ENCODE measurements around the gene CD8B. TPM values are rescaled to one million over a fixed set of nuclear protein-coding genes. Genes with fewer than 3 reads are reported as not detected.

CD8B gene
- total RNA-seq, 2 donors from 2014 or later: 0.81 to 1.8 TPM

GRCh38 chr2:86808315-86809161 lies 53.1 kb downstream of the CD8B start:
- ATAC-seq: peak; percentile 95 to 96
- DNase-seq: peak; percentile 84
- intact Hi-C loops (cut with DNase I): no loop called here

- peak; percentile 56 for DNase-seq
- ATAC-seq: peak; percentile 71 to 75
- intact Hi-C loops (cut with DNase I): no loop called here
Observed at GRCh38 chr2:86807468-86808275, 54.0 kb downstream of the CD8B start.

- no peak for ATAC-seq
- DNase-seq: no peak
- intact Hi-C loops (cut with DNase I): no loop called here
Observed at GRCh38 chr2:86807133-86807467, 54.6 kb downstream of the CD8B start.

- DNase-seq (no peak), ATAC-seq (no peak)
- intact Hi-C loops (cut with DNase I): no loop called here
Observed at GRCh38 chr2:86806059-86806857, 55.4 kb downstream of the CD8B start.

GRCh38 chr2:86800856-86801567 lies 60.7 kb downstream of the CD8B start:
- ATAC-seq: no peak
- no peak for DNase-seq
- intact Hi-C loops (cut with DNase I): no loop called here

- intact Hi-C loops (cut with DNase I): no loop called here
- ATAC-seq (no peak), DNase-seq (no peak)
Observed at GRCh38 chr2:86794861-86795260, 66.8 kb downstream of the CD8B start.

GRCh38 chr2:86793752-86794151 lies 67.9 kb downstream of the CD8B start:
- no peak for ATAC-seq

GRCh38 chr2:86791573-86791972 lies 70.1 kb downstream of the CD8B start:
- no peak for ATAC-seq
- DNase-seq: no peak
- intact Hi-C loops (cut with DNase I): no loop called here

More at GRCh38 chr2:86793752-86794151, 67.9 kb downstream of the CD8B start:
- intact Hi-C loops (cut with DNase I): no loop called here
- DNase-seq: no peak

- intact Hi-C loops (cut with DNase I): no loop called here
- DNase-seq (no peak), ATAC-seq (peak in 1 of 2 donors; percentile 4)
Observed at GRCh38 chr2:86790676-86791572, 70.8 kb downstream of the CD8B start, which contains the start of gene CD8A. CD8A (minus strand) TSS chr2:86790913; CDS start chr2:86790825, 88 bp downstream.

DNA sequence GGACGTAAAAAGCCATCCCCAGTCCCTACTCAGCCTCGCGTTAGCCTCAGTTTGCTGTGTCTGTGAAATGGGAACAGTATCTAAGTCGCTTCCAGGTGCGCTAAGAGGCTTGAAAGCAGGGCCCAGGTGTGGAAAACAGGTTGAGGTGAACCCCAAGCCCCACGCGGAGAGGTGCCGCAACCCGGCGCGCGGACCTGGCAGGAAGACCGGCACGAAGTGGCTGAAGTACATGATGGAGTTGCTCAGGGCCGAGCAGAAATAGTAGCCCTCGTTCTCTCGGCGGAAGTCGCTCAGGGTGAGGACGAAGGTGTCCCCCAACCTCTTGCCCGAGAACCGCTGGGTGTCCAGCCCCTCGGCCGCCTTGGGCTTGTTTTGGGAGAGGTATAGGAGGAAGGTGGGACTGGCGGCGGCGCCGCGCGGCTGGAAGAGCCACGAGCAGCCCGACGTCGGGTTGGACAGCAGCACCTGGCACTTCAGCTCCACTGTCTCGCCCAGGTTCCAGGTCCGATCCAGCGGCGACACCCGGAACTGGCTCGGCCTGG lies 71.5 kb downstream of the CD8B start:
- intact Hi-C loops (cut with DNase I): no loop called here
- ATAC-seq: no peak
- DNase-seq: no peak

GRCh38 chr2:86789687-86790133 lies 72.0 kb downstream of the CD8B start:
- intact Hi-C loops (cut with DNase I): no loop called here
- DNase-seq (no peak), ATAC-seq (no peak)

- peak in 1 of 2 donors; percentile 18 for ATAC-seq
- intact Hi-C loops (cut with DNase I): no loop called here
- peak; percentile 29 for DNase-seq
Observed at GRCh38 chr2:86788881-86789686, 72.6 kb downstream of the CD8B start.

DNA sequence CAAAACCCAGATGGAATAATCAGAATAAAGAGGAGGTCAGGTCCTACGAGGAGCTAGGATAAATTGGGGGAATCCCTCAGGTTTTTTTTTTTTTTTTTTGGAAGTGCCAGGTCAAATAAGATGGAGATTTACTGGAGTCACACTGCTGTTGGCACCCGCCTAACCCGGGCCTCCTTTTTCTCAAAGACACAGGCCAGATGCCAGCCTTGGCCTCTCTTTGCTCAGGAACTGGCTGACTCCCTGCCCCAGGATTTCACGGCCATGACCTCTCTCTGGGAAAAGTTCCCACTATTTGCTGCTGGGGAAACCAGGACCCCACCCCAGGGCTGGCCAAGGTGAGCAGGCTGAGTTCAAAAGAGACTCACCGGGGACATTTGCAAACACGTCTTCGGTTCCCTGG lies 73.5 kb downstream of the CD8B start:
- DNase-seq: peak; percentile 65
- peak; percentile 73 to 78 for ATAC-seq
- intact Hi-C loops (cut with DNase I): no loop called here

DNA sequence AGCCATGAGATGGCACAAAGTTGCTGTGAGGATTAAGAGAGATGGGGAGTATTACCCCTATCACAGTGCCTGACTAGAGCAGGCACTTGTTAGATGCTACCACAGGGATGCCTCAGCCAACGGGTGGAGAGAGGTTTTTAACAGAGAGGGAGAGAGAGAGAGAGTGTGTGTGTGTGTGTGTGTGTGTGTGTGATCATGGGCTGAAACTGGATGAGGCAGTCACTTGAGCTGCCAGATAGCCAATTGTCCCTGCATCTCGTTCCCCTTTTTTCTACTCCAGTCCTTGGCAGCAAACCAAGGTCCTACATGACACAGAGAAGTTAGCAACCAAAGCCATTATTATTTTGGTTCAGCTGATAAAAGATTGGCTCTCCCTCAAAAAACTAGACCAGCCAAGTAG lies 74.0 kb downstream of the CD8B start:
- ATAC-seq: peak; percentile 67 to 78

GRCh38 chr2:86786001-86786536 lies 75.6 kb downstream of the CD8B start:
- intact Hi-C loops (cut with DNase I): no loop called here
- DNase-seq (no peak), ATAC-seq (no peak)

More for the DNA sequence above, 74.0 kb downstream of the CD8B start:
- peak; percentile 59 for DNase-seq
- intact Hi-C loops (cut with DNase I): no loop called here

DNA sequence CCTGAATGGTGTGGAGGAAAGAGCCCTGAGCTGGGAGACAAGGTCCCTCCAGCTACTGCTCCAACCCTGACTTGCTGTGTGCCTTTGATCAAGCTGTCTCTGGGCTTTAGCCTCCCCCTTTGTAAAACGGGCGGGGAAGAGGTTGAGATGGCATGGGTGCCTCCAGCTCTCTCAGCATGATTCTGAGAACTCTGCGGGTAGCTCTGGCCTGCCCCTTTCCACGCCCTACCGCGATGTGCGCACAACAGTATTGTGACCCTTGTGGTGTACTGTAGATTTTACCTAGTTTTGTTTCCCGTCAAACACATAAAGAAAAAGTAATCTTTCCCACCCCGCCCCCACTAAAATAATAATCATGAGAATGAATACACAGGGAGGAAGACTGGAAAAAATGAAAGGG lies 76.2 kb downstream of the CD8B start:
- intact Hi-C loops (cut with DNase I): no loop called here
- no peak for ATAC-seq
- DNase-seq: no peak

Data from left cardiac atrium (tissue), 4 donors.